Aorta (tissue), 5 donors: ENCODE results near the gene ZNF224. TPM values are rescaled to one million over a fixed set of nuclear protein-coding genes. Genes with fewer than 3 reads are reported as not detected.

ENCODE experiments used
- ATAC-seq: fragments of 200-7000 bp; cut with Tn5 transposase; one replicate; pipeline ENCODE4 v1.9.1; 2022; ENCODE audit warnings: moderate library complexity; ENCODE audit not compliant: low FRiP score
- DNase-seq, 2 donors: peaks; one replicate each; pipeline ENCODE4 v3.0.0-alpha.2; 2020
- H3K27ac ChIP-seq, 2 donors: one replicate each; pipeline ENCODE4 v1.5.1; 2013; ENCODE audit warnings: low read length in 2 of 2, mild to moderate bottlenecking in 2 of 2, moderate library complexity in 2 of 2, control low read depth in 1 of 2, inconsistent platforms in 1 of 2, low read depth in 1 of 2
- H3K27me3 ChIP-seq, 2 donors: one replicate each; pipeline ENCODE4 v1.6.1; 2013; ENCODE audit warnings: control low read depth in 1 of 2, low read length in 1 of 2, mild to moderate bottlenecking in 1 of 2, moderate library complexity in 1 of 2; ENCODE audit not compliant: insufficient read depth in 2 of 2, control insufficient read depth in 1 of 2
- H3K36me3 ChIP-seq, 2 donors: one replicate each; pipeline ENCODE4 v1.6.1; 2013; ENCODE audit warnings: control low read depth in 1 of 2, low read length in 1 of 2, mild to moderate bottlenecking in 1 of 2; ENCODE audit not compliant: insufficient read depth in 2 of 2, control insufficient read depth in 1 of 2
- H3K4me1 ChIP-seq, 2 donors: one replicate each; pipeline ENCODE4 v1.6.1; 2013; ENCODE audit warnings: low read length in 2 of 2, control low read depth in 1 of 2, mild to moderate bottlenecking in 1 of 2, moderate library complexity in 1 of 2; ENCODE audit not compliant: insufficient read depth in 2 of 2, control insufficient read depth in 1 of 2
- H3K4me3 ChIP-seq, 2 donors: one replicate each; pipeline ENCODE4 v1.5.1; 2013; ENCODE audit warnings: low read length in 2 of 2, control low read depth in 1 of 2, mild to moderate bottlenecking in 1 of 2
- H3K9me3 ChIP-seq: one replicate; pipeline ENCODE4 v1.6.1; 2013; ENCODE audit warnings: mild to moderate bottlenecking, low read length; ENCODE audit not compliant: control insufficient read depth
- WGBS, 2 donors: extraction: QIAGEN DNeasy Blood & Tissue Kit; methylation state at CpG; one replicate each; pipeline ENCODE4 v1.1.7; 2013; 5-methylcytosine and 5-hydroxymethylcytosine counted together
- intact Hi-C, 2 donors: fragments of 100-400 bp; cut with DNase I; formaldehyde crosslinking; loops; one replicate each; pipeline versions ENCODE4 v1.14.2 to v1.15.0; 2022
- polyA plus RNA-seq, 2 donors: library from polyadenylated mRNA; stranded (reverse); fragments of 200-250 nt; gene quantifications; one replicate each; pipeline ENCODE4 v1.2.3, GENCODE V29; 2013
- total RNA-seq, 2 donors: library from RNA; stranded (reverse); fragmentation: NEBNext Ultra II Directional; extraction: Animal tissue kit (Norgen Biotek cat#: 25700); gene quantifications; one replicate each; pipeline ENCODE4 v1.2.1, GENCODE V29; 2021
- donor health status: healthy with polysubstance abuse.
- donor health status: Bipolar disorder and iron deficiency.
- donor health status: DM: no; HTN: no; CAD: no.
- donor health status: DM: no; HTN: no; CAD: no.
- donor health status: DM: yes; HTN: yes; CAD: no.

ZNF224 gene
- total and polyA plus RNA-seq, 4 donors = 4.8 to 42.2 (median 33.8) TPM

GRCh38 chr19:44151491-44151890 is 57.3 kb downstream of the ZNF224 start:
- no peak for ATAC-seq
- no peak overlapping the region for H3K4me3 ChIP-seq
- no peak for DNase-seq
- H3K4me1 ChIP-seq = no peaks in the 10 kb centered on the region
- peaks cover 18% of the 10 kb centered on the region for H3K9me3 ChIP-seq
- H3K27ac ChIP-seq = no peak overlapping the region
- WGBS, 2 donors = 97% methylated on average over 5 of the region's 5 CpGs
- H3K36me3 ChIP-seq = peaks cover 34 to 50% of the 10 kb centered on the region in 2 donors
- intact Hi-C loops = no loop called here
- H3K27me3 ChIP-seq = no peaks in the 10 kb centered on the region

- no peak overlapping the region for H3K27ac ChIP-seq
- ATAC-seq (no peak), DNase-seq (no peak)
- no peaks in the 10 kb centered on the region for H3K4me1 ChIP-seq
- H3K9me3 ChIP-seq = peaks cover 28% of the 10 kb centered on the region
- peaks cover 31 to 40% of the 10 kb centered on the region in 2 donors for H3K36me3 ChIP-seq
- intact Hi-C loops = no loop called here
- no peaks in the 10 kb centered on the region for H3K27me3 ChIP-seq
- peak overlapping the region in 1 of 2 donors; percentile 14 for H3K4me3 ChIP-seq
- WGBS, 2 donors = 95 to 97% methylated on average over 2 of the region's 2 CpGs
Observed at GRCh38 chr19:44156475-44156874, 62.3 kb downstream of the ZNF224 start.

Other genes with a start within 250 kb of the ZNF224 start
- 1 to 10 TPM; 1.6 to 4.2 TPM for gene ZNF404, start 210.4 kb upstream of the ZNF224 start, total RNA-seq
- 1 to 10 TPM in 1 of 2 donors, under 1 TPM in 1; 0.90 to 1.6 TPM for gene ZNF404, start 210.4 kb upstream of the ZNF224 start, polyA plus RNA-seq
- 10 to 100 TPM; 14.3 to 18.5 TPM for gene ZNF45, start 159.1 kb upstream of the ZNF224 start, total RNA-seq
- gene ZNF45, start 159.1 kb upstream of the ZNF224 start, polyA plus RNA-seq = 1 to 10 TPM; 3.4 to 9.0 TPM
- 1 to 10 TPM; 5.9 to 8.8 TPM for gene ZNF221, start 143.1 kb upstream of the ZNF224 start, total RNA-seq
- gene ZNF221, start 143.1 kb upstream of the ZNF224 start, polyA plus RNA-seq = 1 to 10 TPM; 1.2 to 3.8 TPM
- 10 to 100 TPM in 1 of 2 donors, 1 to 10 TPM in 1; 7.1 to 10.8 TPM for gene ZNF155, start 110.2 kb upstream of the ZNF224 start, total RNA-seq
- 1 to 10 TPM; 6.0 to 9.0 TPM for gene ZNF155, start 110.2 kb upstream of the ZNF224 start, polyA plus RNA-seq
- 1 to 10 TPM; 4.2 to 6.0 TPM for gene ZNF230, start 91.4 kb upstream of the ZNF224 start, total RNA-seq
- 1 to 10 TPM in 1 of 2 donors, under 1 TPM in 1; 0.75 to 2.6 TPM for gene ZNF230, start 91.4 kb upstream of the ZNF224 start, polyA plus RNA-seq
- 1 to 10 TPM; 4.1 to 4.4 TPM for gene ZNF222, start 69.0 kb upstream of the ZNF224 start, total RNA-seq
- gene ZNF222, start 69.0 kb upstream of the ZNF224 start, polyA plus RNA-seq = 1 to 10 TPM; 3.9 to 5.4 TPM
- 1 to 10 TPM; 3.8 to 6.3 TPM for gene ZNF223, start 42.3 kb upstream of the ZNF224 start, total RNA-seq
- gene ZNF223, start 42.3 kb upstream of the ZNF224 start, polyA plus RNA-seq = 1 to 10 TPM; 3.5 to 4.6 TPM
- 1 to 10 TPM; 2.7 to 3.7 TPM for gene ZNF284, start 22.2 kb upstream of the ZNF224 start, total RNA-seq
- 1 to 10 TPM; 1.0 to 2.0 TPM for gene ZNF284, start 22.2 kb upstream of the ZNF224 start, polyA plus RNA-seq
- 1 to 10 TPM; 4.5 to 8.8 TPM for gene ZNF225, start 19.0 kb downstream of the ZNF224 start, total RNA-seq
- 1 to 10 TPM in 1 of 2 donors, under 1 TPM in 1; 0.50 to 2.6 TPM for gene ZNF225, start 19.0 kb downstream of the ZNF224 start, polyA plus RNA-seq
- gene ZNF234, start 47.2 kb downstream of the ZNF224 start, total RNA-seq = 10 to 100 TPM in 1 of 2 donors, 1 to 10 TPM in 1; 9.6 to 18.5 TPM
- gene ZNF234, start 47.2 kb downstream of the ZNF224 start, polyA plus RNA-seq = 1 to 10 TPM; 2.3 to 2.5 TPM
- gene ZNF226, start 70.7 kb downstream of the ZNF224 start, total RNA-seq = 10 to 100 TPM; 15.8 to 23.6 TPM
- gene ZNF226, start 70.7 kb downstream of the ZNF224 start, polyA plus RNA-seq = 10 to 100 TPM in 1 of 2 donors, 1 to 10 TPM in 1; 9.5 to 28.2 TPM
- gene ZNF227, start 118.2 kb downstream of the ZNF224 start, total RNA-seq = 10 to 100 TPM; 17.9 to 27.5 TPM
- 1 to 10 TPM; 5.0 to 6.6 TPM for gene ZNF227, start 118.2 kb downstream of the ZNF224 start, polyA plus RNA-seq
- under 1 TPM; 0.19 to 0.36 TPM for gene ZNF233, start 165.5 kb downstream of the ZNF224 start, total RNA-seq
- under 1 TPM; 0.67 to 0.75 TPM for gene ZNF233, start 165.5 kb downstream of the ZNF224 start, polyA plus RNA-seq
- gene ZNF235, start 210.7 kb downstream of the ZNF224 start, total RNA-seq = 10 to 100 TPM in 1 of 2 donors, 1 to 10 TPM in 1; 6.2 to 11.0 TPM
- gene ZNF235, start 210.7 kb downstream of the ZNF224 start, polyA plus RNA-seq = 1 to 10 TPM; 2.3 to 3.1 TPM